ENCODE data around the gene GATAD2A. TPM values are rescaled to one million over a fixed set of nuclear protein-coding genes. Genes with fewer than 3 reads are reported as not detected.
A peak's percentile ranks its signal among the peaks of the same experiment; 100 is the strongest.

Gene GATAD2A
- polyA plus RNA-seq, 1 experiment: 24.2 TPM

DNA sequence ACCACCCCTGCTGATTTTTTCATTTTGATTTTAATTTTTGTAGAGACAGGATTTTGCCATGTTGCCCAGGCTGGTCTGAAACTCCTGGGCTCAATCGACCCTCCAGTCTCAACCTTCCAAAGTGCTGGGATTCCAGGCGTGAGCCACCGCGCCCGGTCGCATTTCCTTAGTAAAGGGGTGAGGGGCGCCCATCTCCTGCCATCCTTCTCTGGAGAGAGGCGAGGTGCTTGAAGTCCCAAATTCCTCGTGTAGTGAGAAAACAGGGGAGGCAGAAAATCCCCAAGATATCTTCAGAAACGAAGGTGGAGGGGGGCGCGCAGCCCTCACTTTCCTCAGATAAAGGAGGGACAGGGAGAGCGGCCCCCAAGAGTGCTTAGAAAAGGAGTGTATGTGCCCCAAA is 21.0 kb upstream of the GATAD2A start:
- H3K27me3 ChIP-seq (ENCODE audit: control insufficient read depth, insufficient read depth, low read length): no peaks in the 10 kb centered on the region
- ChIA-PET POLR2A (no interaction called here), CTCF (interaction anchor here (1.8 kb wide), 1 partner anchor 105 kb away, joined by 4 read pairs; no protein-coding TSS in a partner anchor)
- TF ChIP-seq, protein P1, sequence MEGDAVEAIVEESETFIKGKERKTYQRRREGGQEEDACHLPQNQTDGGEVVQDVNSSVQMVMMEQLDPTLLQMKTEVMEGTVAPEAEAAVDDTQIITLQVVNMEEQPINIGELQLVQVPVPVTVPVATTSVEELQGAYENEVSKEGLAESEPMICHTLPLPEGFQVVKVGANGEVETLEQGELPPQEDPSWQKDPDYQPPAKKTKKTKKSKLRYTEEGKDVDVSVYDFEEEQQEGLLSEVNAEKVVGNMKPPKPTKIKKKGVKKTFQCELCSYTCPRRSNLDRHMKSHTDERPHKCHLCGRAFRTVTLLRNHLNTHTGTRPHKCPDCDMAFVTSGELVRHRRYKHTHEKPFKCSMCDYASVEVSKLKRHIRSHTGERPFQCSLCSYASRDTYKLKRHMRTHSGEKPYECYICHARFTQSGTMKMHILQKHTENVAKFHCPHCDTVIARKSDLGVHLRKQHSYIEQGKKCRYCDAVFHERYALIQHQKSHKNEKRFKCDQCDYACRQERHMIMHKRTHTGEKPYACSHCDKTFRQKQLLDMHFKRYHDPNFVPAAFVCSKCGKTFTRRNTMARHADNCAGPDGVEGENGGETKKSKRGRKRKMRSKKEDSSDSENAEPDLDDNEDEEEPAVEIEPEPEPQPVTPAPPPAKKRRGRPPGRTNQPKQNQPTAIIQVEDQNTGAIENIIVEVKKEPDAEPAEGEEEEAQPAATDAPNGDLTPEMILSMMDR (IDR thresholded peaks at IDR 0.05; ENCODE audit: insufficient read depth, low read depth, low read length): no peak
- peak overlapping the region; percentile 55 for H3K4me3 ChIP-seq (ENCODE audit: low read depth, low read length)
- DNase-seq (ENCODE audit: low read depth): no peak
- H3K36me3 ChIP-seq (ENCODE audit: control insufficient read depth, insufficient read depth, low read length): no peaks in the 10 kb centered on the region

- Histone ChIP-seq H3K27me3 (ENCODE audit: control insufficient read depth, insufficient read depth, low read length) (no peaks in the 10 kb centered on the region), H3K36me3 (ENCODE audit: control insufficient read depth, insufficient read depth, low read length) (no peaks in the 10 kb centered on the region), H3K4me3 (ENCODE audit: low read depth, low read length) (peak overlapping the region; percentile 85)
- TF ChIP-seq, protein P1 (IDR thresholded peaks at IDR 0.05; ENCODE audit: insufficient read depth, low read depth, low read length): peak; percentile 26
- POLR2A ChIA-PET: interaction anchor here (0.7 kb wide), 1 partner anchor 20 kb away, joined by 3 read pairs; the partner anchor contains the start of gene GATAD2A
- CTCF ChIA-PET: interaction anchor here (1.0 kb wide), 1 partner anchor 22 kb away, joined by 3 read pairs; no protein-coding TSS in a partner anchor
- DNase-seq (ENCODE audit: low read depth): peak; percentile 98
Measured at GRCh38 chr19:19385131-19385895, 20.2 kb upstream of the GATAD2A start.

- no peak for DNase-seq (ENCODE audit: low read depth)
- Histone ChIP-seq H3K4me3 (ENCODE audit: low read depth, low read length) (peak overlapping the region; percentile 85), H3K36me3 (ENCODE audit: control insufficient read depth, insufficient read depth, low read length) (no peaks in the 10 kb centered on the region), H3K27me3 (ENCODE audit: control insufficient read depth, insufficient read depth, low read length) (no peaks in the 10 kb centered on the region)
- POLR2A ChIA-PET: interaction anchor here (0.7 kb wide), 1 partner anchor 19 kb away, joined by 3 read pairs; the partner anchor contains the start of gene GATAD2A
- CTCF ChIA-PET: interaction anchor here (1.0 kb wide), 1 partner anchor 21 kb away, joined by 3 read pairs; no protein-coding TSS in a partner anchor
- TF ChIP-seq, protein P1 (IDR thresholded peaks at IDR 0.05; ENCODE audit: insufficient read depth, low read depth, low read length): peak; percentile 40
Measured at GRCh38 chr19:19385896-19386869, 19.3 kb upstream of the GATAD2A start.

- ChIA-PET CTCF (interaction anchor here (2.4 kb wide), 1 partner anchor 103 kb away, joined by 10 read pairs; no protein-coding TSS in a partner anchor), POLR2A (no interaction called here)
- Histone ChIP-seq H3K36me3 (ENCODE audit: control insufficient read depth, insufficient read depth, low read length) (no peaks in the 10 kb centered on the region), H3K27me3 (ENCODE audit: control insufficient read depth, insufficient read depth, low read length) (no peaks in the 10 kb centered on the region), H3K4me3 (ENCODE audit: low read depth, low read length) (peak overlapping the region; percentile 85)
- TF ChIP-seq, protein P1 (IDR thresholded peaks at IDR 0.05; ENCODE audit: insufficient read depth, low read depth, low read length): no peak
- no peak for DNase-seq (ENCODE audit: low read depth)
Measured at GRCh38 chr19:19387108-19387507, 18.4 kb upstream of the GATAD2A start.
